ENCODE measurements around the gene ARID4A. TPM values are rescaled to one million over a fixed set of nuclear protein-coding genes. Genes with fewer than 3 reads are reported as not detected.

The ARID4A gene
- total RNA-seq, 1 donor from 2014 or later = 24.9 TPM

DNA sequence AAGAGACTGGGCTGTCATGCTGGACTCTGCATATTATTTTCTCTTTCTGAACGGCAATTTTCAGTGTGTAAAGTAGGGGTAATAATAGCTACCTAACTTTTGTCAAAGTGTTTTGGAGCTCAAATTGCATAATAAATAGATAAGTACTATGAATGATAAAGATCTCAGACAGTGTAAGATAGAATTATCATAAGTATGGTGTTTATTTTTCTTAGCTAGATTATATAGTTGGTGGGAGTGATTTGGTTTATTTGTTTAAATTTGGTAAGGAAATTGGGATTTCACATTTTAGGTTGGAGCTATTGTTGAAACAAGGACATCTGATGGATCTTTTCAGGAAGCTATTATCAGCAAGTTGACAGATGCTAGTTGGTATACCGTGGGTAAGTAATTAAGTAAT is 7.4 kb downstream of the ARID4A start:
- Mint-ChIP-seq H3K4me1 (ENCODE audit: unreplicated experiment) (no peaks in the 10 kb centered on the region), H3K36me3 (peaks cover 18% of the 10 kb centered on the region), H3K4me3 (no peak overlapping the region), H3K27ac (no peak overlapping the region), H3K27me3 (no peaks in the 10 kb centered on the region), H3K9me3 (no peaks in the 10 kb centered on the region)
- no peak for DNase-seq (ENCODE audit: extremely low spot score, unreplicated experiment)
- TF ChIP-seq, protein P1, sequence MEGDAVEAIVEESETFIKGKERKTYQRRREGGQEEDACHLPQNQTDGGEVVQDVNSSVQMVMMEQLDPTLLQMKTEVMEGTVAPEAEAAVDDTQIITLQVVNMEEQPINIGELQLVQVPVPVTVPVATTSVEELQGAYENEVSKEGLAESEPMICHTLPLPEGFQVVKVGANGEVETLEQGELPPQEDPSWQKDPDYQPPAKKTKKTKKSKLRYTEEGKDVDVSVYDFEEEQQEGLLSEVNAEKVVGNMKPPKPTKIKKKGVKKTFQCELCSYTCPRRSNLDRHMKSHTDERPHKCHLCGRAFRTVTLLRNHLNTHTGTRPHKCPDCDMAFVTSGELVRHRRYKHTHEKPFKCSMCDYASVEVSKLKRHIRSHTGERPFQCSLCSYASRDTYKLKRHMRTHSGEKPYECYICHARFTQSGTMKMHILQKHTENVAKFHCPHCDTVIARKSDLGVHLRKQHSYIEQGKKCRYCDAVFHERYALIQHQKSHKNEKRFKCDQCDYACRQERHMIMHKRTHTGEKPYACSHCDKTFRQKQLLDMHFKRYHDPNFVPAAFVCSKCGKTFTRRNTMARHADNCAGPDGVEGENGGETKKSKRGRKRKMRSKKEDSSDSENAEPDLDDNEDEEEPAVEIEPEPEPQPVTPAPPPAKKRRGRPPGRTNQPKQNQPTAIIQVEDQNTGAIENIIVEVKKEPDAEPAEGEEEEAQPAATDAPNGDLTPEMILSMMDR (conservative IDR thresholded peaks at IDR 0.05) = no peak

DNA sequence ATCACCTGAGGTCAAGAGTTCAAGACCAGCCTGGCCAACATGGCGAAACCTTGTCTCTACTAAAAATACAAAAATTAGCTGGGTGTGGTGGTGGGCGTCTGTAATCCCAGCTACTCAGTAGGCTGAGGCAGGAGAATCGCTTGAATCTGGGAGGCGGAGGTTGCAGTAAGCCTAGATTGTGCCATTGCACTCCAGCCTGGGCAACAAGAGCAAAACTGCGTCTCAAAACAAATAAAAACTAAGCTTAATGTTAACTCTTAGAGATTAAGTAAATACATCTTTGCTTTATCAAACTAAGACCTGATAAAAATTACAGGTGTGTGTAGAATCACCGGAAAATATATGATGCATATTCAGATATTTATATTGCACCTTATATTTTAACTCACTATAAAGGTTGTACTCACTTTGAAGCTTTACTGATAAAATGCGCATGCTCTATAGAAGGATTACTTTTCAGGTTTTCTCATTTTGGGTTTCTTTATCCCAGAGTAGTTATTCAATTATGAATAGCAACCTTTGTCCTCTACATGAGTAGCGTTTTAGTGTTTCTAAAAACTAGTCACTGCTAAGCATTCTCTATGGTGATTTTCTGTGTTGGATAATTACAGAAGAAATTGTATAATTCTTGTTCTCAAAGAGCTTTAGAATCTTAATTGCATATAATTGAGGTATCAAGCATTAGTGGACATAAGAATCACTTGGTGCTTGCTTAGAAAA is 9.4 kb downstream of the ARID4A start:
- TF ChIP-seq, protein P1 (conservative IDR thresholded peaks at IDR 0.05) = no peak
- no peak for DNase-seq (ENCODE audit: extremely low spot score, unreplicated experiment)
- no peaks in the 10 kb centered on the region for H3K27me3 Mint-ChIP-seq
- H3K4me1 Mint-ChIP-seq (ENCODE audit: unreplicated experiment) = no peaks in the 10 kb centered on the region
- H3K4me3 Mint-ChIP-seq = no peak overlapping the region
- H3K27ac Mint-ChIP-seq = no peak overlapping the region
- H3K9me3 Mint-ChIP-seq = no peaks in the 10 kb centered on the region
- H3K36me3 Mint-ChIP-seq = peaks cover 22% of the 10 kb centered on the region

DNA sequence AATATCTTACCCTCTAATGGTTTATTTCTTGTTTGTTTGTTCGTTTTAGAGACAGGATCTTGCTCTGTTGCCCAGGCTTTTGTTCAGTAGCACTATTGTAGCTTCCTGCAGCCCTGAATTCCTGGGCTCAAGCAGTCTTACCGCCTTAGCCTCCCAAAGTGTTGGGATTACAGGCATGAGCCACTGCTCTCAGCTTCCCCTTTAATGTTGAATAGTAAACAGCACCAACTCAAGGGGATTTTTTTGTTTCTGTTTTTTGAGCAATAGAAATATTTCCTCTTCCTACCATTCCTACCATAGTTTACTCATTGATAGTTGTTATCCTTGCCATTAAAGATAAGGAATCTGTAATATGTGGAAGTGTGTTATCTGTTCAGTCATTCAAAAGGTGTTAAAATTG is 10.7 kb downstream of the ARID4A start:
- DNase-seq (ENCODE audit: extremely low spot score, unreplicated experiment) = no peak
- Mint-ChIP-seq H3K27me3 (no peaks in the 10 kb centered on the region), H3K36me3 (peaks cover 18% of the 10 kb centered on the region), H3K27ac (no peak overlapping the region), H3K4me3 (no peak overlapping the region), H3K4me1 (ENCODE audit: unreplicated experiment) (no peaks in the 10 kb centered on the region), H3K9me3 (no peaks in the 10 kb centered on the region)
- TF ChIP-seq, protein P1 (conservative IDR thresholded peaks at IDR 0.05) = no peak

DNA sequence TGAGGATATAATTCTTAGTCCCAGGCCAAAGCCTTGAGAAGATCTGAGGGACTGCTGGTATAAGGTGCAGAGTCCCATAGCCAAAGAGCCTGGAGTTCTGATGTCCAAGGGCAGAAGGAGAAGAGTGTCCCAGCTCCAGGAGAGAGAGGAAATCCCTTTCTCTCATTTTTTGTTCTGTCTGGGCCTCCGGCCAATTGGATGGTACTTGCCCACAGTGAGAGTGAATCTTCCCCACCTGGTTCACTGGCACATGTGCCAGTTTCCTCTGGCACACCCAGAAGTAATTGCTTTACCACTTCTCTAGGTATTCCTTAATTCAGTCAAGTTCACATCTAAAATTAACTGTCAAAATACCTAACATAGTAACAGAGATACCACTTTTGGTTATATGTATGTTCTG is 15.3 kb downstream of the ARID4A start:
- no peak for DNase-seq (ENCODE audit: extremely low spot score, unreplicated experiment)
- Mint-ChIP-seq H3K27me3 (no peaks in the 10 kb centered on the region), H3K36me3 (peaks cover 20% of the 10 kb centered on the region), H3K4me1 (ENCODE audit: unreplicated experiment) (no peaks in the 10 kb centered on the region), H3K4me3 (no peak overlapping the region), H3K9me3 (no peaks in the 10 kb centered on the region), H3K27ac (no peak overlapping the region)
- TF ChIP-seq, protein P1 (conservative IDR thresholded peaks at IDR 0.05) = no peak

DNA sequence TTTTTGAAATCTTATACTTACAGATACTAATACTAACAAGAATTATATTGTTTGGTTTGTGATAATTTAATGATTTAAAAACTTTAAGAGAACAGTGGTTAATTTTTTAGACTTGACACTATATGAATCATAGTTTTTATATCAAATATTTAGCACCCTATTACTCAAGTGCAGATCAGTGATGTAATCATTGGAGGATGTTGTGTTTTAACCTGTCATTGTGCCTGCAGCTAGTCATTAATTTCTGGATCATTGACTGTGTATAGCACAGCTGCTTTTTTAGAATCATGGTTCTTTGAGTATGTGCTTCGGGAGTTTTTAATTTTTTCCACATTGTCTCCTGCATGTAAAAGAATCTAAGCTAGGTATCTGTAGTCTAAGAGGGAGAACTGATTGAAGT is 17.3 kb downstream of the ARID4A start:
- no peak for DNase-seq (ENCODE audit: extremely low spot score, unreplicated experiment)
- Mint-ChIP-seq H3K36me3 (peaks cover 15% of the 10 kb centered on the region), H3K4me3 (no peak overlapping the region), H3K27me3 (no peaks in the 10 kb centered on the region), H3K4me1 (ENCODE audit: unreplicated experiment) (no peaks in the 10 kb centered on the region), H3K9me3 (no peaks in the 10 kb centered on the region), H3K27ac (no peak overlapping the region)
- TF ChIP-seq, protein P1 (conservative IDR thresholded peaks at IDR 0.05) = no peak

Data from type B pancreatic cell (in vitro differentiated cells).